OCI-LY1 (cell line): ENCODE data around the gene CEP112.

Experiments
- CTCF ChIP-seq: fragments of 200-600 bp; sonication (generic), shearing (Covaris generic); IDR thresholded peaks from 2 replicates; pipeline ENCODE4 v1.5.1; 2017; ENCODE audit warnings: mild to moderate bottlenecking, antibody characterized with exemption, low read length, moderate library complexity, mixed read lengths
- EZH2 ChIP-seq: fragments of 200-600 bp; sonication (generic), shearing (Covaris generic); IDR thresholded peaks from 2 replicates; pipeline ENCODE4 v1.8.0; 2017; ENCODE audit warnings: borderline replicate concordance, mixed run types, mild to moderate bottlenecking, antibody characterized with exemption, low read length, moderate library complexity, mixed read lengths

GRCh38 chr17:65727832-65728231 lies 464.1 kb downstream of the CEP112 start:
- no peak for TF ChIP-seq EZH2
- TF ChIP-seq CTCF: no peak
